ENCODE data around the gene CHCHD2.
"Not testable (repeated sequence)": the region's sequence is repeated elsewhere in the genome, so short reads cannot be mapped to it uniquely, and the experiment has no call there.

Gene CHCHD2

GRCh38 chr7:56106108-56107073 is at the start of gene CHCHD2:
TSS of gene CHCHD2 (minus strand) at chr7:56106476. CDS start at chr7:56106413, 63 bp downstream.
- DNase-seq (ENCODE audit: low spot score) = peak; percentile 98

GRCh38 chr7:56131062-56131461 is 24.8 kb upstream of the CHCHD2 start:
- DNase-seq (ENCODE audit: low spot score) = not testable (repeated sequence)

GRCh38 chr7:56127241-56127975 is 21.1 kb upstream of the CHCHD2 start:
- DNase-seq (ENCODE audit: low spot score) = no peak

GRCh38 chr7:56125831-56126230 is 19.6 kb upstream of the CHCHD2 start:
- no peak for DNase-seq (ENCODE audit: low spot score)

GRCh38 chr7:56124981-56125380 is 18.7 kb upstream of the CHCHD2 start:
- no peak for DNase-seq (ENCODE audit: low spot score)

GRCh38 chr7:56121440-56121839 is 15.2 kb upstream of the CHCHD2 start:
- no peak for DNase-seq (ENCODE audit: low spot score)

- DNase-seq (ENCODE audit: low spot score) = no peak
These were observed 9.7 kb upstream of the CHCHD2 start, which contains the start of gene NUPR2 for GRCh38 chr7:56115852-56116538. TSS of gene NUPR2 (minus strand) at chr7:56116417. CDS start at chr7:56116314, 103 bp downstream.

- not testable (repeated sequence) for DNase-seq (ENCODE audit: low spot score)
These were observed 6.0 kb upstream of the CHCHD2 start for GRCh38 chr7:56112244-56112643.

- DNase-seq (ENCODE audit: low spot score) = no peak
These were observed 4.3 kb upstream of the CHCHD2 start for GRCh38 chr7:56110611-56111010.

- no peak for DNase-seq (ENCODE audit: low spot score)
These were observed 1.6 kb upstream of the CHCHD2 start for GRCh38 chr7:56107954-56108258.

- peak; percentile 63 for DNase-seq (ENCODE audit: low spot score)
These were observed 768 bp downstream of the CHCHD2 start for GRCh38 chr7:56105508-56105907.

- not testable (repeated sequence) for DNase-seq (ENCODE audit: low spot score)
These were observed 2.1 kb downstream of the CHCHD2 start for GRCh38 chr7:56104138-56104537.

- no peak for DNase-seq (ENCODE audit: low spot score)
These were observed 6.6 kb downstream of the CHCHD2 start for GRCh38 chr7:56099653-56100052.

GRCh38 chr7:56098187-56099008 is 7.9 kb downstream of the CHCHD2 start:
- DNase-seq (ENCODE audit: low spot score) = not testable (repeated sequence)

GRCh38 chr7:56097700-56098099 is 8.6 kb downstream of the CHCHD2 start:
- DNase-seq (ENCODE audit: low spot score) = no peak

GRCh38 chr7:56092789-56093531 is 13.3 kb downstream of the CHCHD2 start, which contains the start of gene PHKG1:
TSS of gene PHKG1 (minus strand) at chr7:56092952. CDS start at chr7:56088941, 4,011 bp downstream.
- DNase-seq (ENCODE audit: low spot score) = peak; percentile 53

GRCh38 chr7:56092388-56092787 is 13.9 kb downstream of the CHCHD2 start:
- not testable (repeated sequence) for DNase-seq (ENCODE audit: low spot score)

GRCh38 chr7:56091591-56091990 is 14.7 kb downstream of the CHCHD2 start:
- no peak for DNase-seq (ENCODE audit: low spot score)

GRCh38 chr7:56087445-56087844 is 18.8 kb downstream of the CHCHD2 start:
- DNase-seq (ENCODE audit: low spot score) = no peak

GRCh38 chr7:56086761-56087160 is 19.5 kb downstream of the CHCHD2 start:
- no peak for DNase-seq (ENCODE audit: low spot score)

All from kidney capillary endothelial cell (primary cell).